HCT116 (cell line): ENCODE results near the gene CARMIL1. TPM values are rescaled to one million over a fixed set of nuclear protein-coding genes. Genes with fewer than 3 reads are reported as not detected.

Experiments used
- ATAC-seq: fragments of 200-7000 bp; cut with Tn5 transposase; 2 replicates; pipeline ENCODE4 v1.9.1; 2020; ENCODE audit warnings: mild to moderate bottlenecking, moderate library complexity
- BruUV-seq: library from RNA; stranded (reverse); fragments of 400-500 nt; replicated peaks from 2 replicates; lab custom pipeline; 2021; lab: Mats Ljungman, UMichigan
- CTCF ChIA-PET: fragments of 300-600 bp; sonication (Branson Sonifier 250); formaldehyde crosslinking; loops from one replicate; lab custom pipeline; 2021; ENCODE audit warnings: antibody characterized with exemption; lab: Charles Lee
- POLR2A ChIA-PET: fragments of 300-600, 350-600 bp; sonication (Branson Sonifier 250); formaldehyde crosslinking; loops from one replicate; lab custom pipeline; 2021; ENCODE audit warnings: antibody characterized with exemption; lab: Charles Lee
- RAD21 ChIA-PET, 2 experiments: fragments of 300-600 bp; sonication (Branson Sonifier 250); formaldehyde crosslinking; loops; one replicate each; lab custom pipeline; 2023; ENCODE audit warnings: low total read pairs in 2 of 2; ENCODE audit not compliant: uncharacterized antibody in 2 of 2, unreplicated experiment in 2 of 2, low non-redundant PET in 1 of 2; lab: Charles Lee
- DNase-seq: peaks from one replicate; pipeline ENCODE4 v3.0.0-alpha.2; 2010; ENCODE audit warnings: low read depth, low spot score
- H2AFZ ChIP-seq: fragments of 200-600 bp; shearing (Covaris generic), sonication (generic); 2 replicates; pipeline ENCODE4 v1.6.1; 2017; ENCODE audit warnings: low read depth, mixed run types, mixed read lengths, antibody characterized with exemption, low read length; ENCODE audit not compliant: poor library complexity, severe bottlenecking
- H3K27ac ChIP-seq: 2 replicates; pipeline ENCODE4 v1.5.1; 2012; ENCODE audit warnings: low read depth, low read length
- H3K27me3 ChIP-seq: fragments of 200-600 bp; sonication (generic); 2 replicates; pipeline ENCODE4 v1.6.1; 2016; ENCODE audit warnings: mixed run types, low read length, mixed read lengths; ENCODE audit not compliant: insufficient read depth
- H3K36me3 ChIP-seq, 2 experiments: fragments of 200-500 bp in 1 of 2; fragments of 200-600 bp in 1 of 2; sonication (Bioruptor generic) in 1 of 2; sonication (generic) in 1 of 2; 2 replicates each; pipeline versions ENCODE4 v1.5.1 to v1.6.1; 2014 to 2016; ENCODE audit warnings: low read length in 2 of 2, inconsistent platforms in 1 of 2, mixed read lengths in 1 of 2, mixed run types in 1 of 2; ENCODE audit not compliant: insufficient read depth in 2 of 2, control insufficient read depth in 1 of 2
- H3K4me1 ChIP-seq, 2 experiments: fragments of 200-600 bp in 1 of 2; sonication (generic) in 1 of 2; 2 replicates each; pipeline versions ENCODE4 v1.5.1 to v1.6.1; 2012 to 2017; ENCODE audit warnings: low read length in 2 of 2, inconsistent platforms in 1 of 2, mild to moderate bottlenecking in 1 of 2, mixed read lengths in 1 of 2, mixed run types in 1 of 2, moderate library complexity in 1 of 2; ENCODE audit not compliant: insufficient read depth in 2 of 2, control insufficient read depth in 1 of 2
- H3K4me2 ChIP-seq: fragments of 200-600 bp; sonication (generic); 2 replicates; pipeline ENCODE4 v1.6.1; 2017; ENCODE audit warnings: mixed run types, low read length, mixed read lengths
- H3K4me3 ChIP-seq, 2 experiments: fragments of 200-600 bp in 1 of 2; sonication (generic) in 1 of 2; replicated peaks in 1 of 2; 2 replicates each; pipeline ENCODE4 v1.5.1; 2011 to 2016; ENCODE audit warnings: low read length in 2 of 2, control low read depth in 1 of 2, low read depth in 1 of 2, mild to moderate bottlenecking in 1 of 2, mixed read lengths in 1 of 2, mixed run types in 1 of 2
- H3K79me2 ChIP-seq: fragments of 200-600 bp; sonication (generic); 2 replicates; pipeline ENCODE4 v1.6.1; 2017; ENCODE audit warnings: mild to moderate bottlenecking, mixed run types, low read length, moderate library complexity, mixed read lengths; ENCODE audit not compliant: insufficient read depth
- H3K9ac ChIP-seq: fragments of 200-600 bp; sonication (generic); 2 replicates; pipeline ENCODE4 v1.6.1; 2016; ENCODE audit warnings: low read length, mixed read lengths
- H3K9me2 ChIP-seq: fragments of 200-600 bp; sonication (generic), shearing (Covaris generic); 2 replicates; pipeline ENCODE4 v1.6.1; 2017; ENCODE audit warnings: mixed run types, mild to moderate bottlenecking, moderate library complexity; ENCODE audit not compliant: insufficient read depth
- H3K9me3 ChIP-seq, 2 experiments: fragments of 200-500 bp in 1 of 2; fragments of 200-600 bp in 1 of 2; sonication (Bioruptor generic) in 1 of 2; sonication (generic) in 1 of 2; 2 replicates each; pipeline ENCODE4 v1.6.1; 2014 to 2017; ENCODE audit warnings: low read length in 2 of 2, mixed read lengths in 2 of 2, inconsistent platforms in 1 of 2, low read depth in 1 of 2, mild to moderate bottlenecking in 1 of 2, mixed run types in 1 of 2, moderate library complexity in 1 of 2; ENCODE audit not compliant: control insufficient read depth in 1 of 2, insufficient read depth in 1 of 2
- H4K20me1 ChIP-seq: fragments of 200-600 bp; sonication (generic), shearing (Covaris generic); 2 replicates; pipeline ENCODE4 v1.6.1; 2017; ENCODE audit warnings: mixed run types, mild to moderate bottlenecking, moderate library complexity; ENCODE audit not compliant: insufficient read depth
- CBX3 ChIP-seq: IDR thresholded peaks from 2 replicates; pipeline ENCODE4 v1.6.1; 2012; ENCODE audit warnings: low read depth
- CEBPB ChIP-seq: IDR thresholded peaks from 2 replicates; pipeline ENCODE4 v1.6.1; 2012; ENCODE audit warnings: low read depth
- EZH2phosphoT487 ChIP-seq: fragments of 200-600 bp; IDR thresholded peaks from 2 replicates; pipeline ENCODE4 v1.6.1; 2018; ENCODE audit warnings: antibody characterized with exemption, borderline replicate concordance
- RAD21 ChIP-seq: IDR thresholded peaks from 2 replicates; pipeline ENCODE4 v1.6.1; 2012; ENCODE audit warnings: low read depth, mild to moderate bottlenecking
- SIN3A ChIP-seq: IDR thresholded peaks from 2 replicates; pipeline ENCODE4 v1.6.1; 2012; ENCODE audit warnings: low read depth
- ZFX ChIP-seq: fragments of 450-650 bp; IDR thresholded peaks from 2 replicates; pipeline ENCODE4 v1.6.1; 2017
- ZNF274 ChIP-seq: fragments of 200-500 bp; sonication (Bioruptor generic); IDR thresholded peaks from 2 replicates; pipeline ENCODE4 v1.6.1; 2014; ENCODE audit warnings: mild to moderate bottlenecking, low read depth, low read length, inconsistent platforms
- intact Hi-C: fragments of 100-400 bp; cut with micrococcal nuclease; formaldehyde crosslinking; loops from 2 replicates; pipeline ENCODE4 v1.10.0; 2022
- total RNA-seq: library from RNA; stranded (reverse); gene quantifications from one replicate; pipeline ENCODE4 v1.2.1, GENCODE V29; 2021; ENCODE audit not compliant: unreplicated experiment
- TF ChIP-seq, protein P1 (sequence below): IDR thresholded peaks from 2 replicates; pipeline ENCODE4 v1.6.1; 2012; ENCODE audit warnings: low read depth
- TF ChIP-seq, protein P2 (sequence below): IDR thresholded peaks from 2 replicates; pipeline ENCODE4 v1.6.1; 2011; ENCODE audit warnings: mild to moderate bottlenecking, low read length, moderate library complexity; ENCODE audit not compliant: insufficient replicate concordance; ENCODE audit errors: extremely low read depth
- TF ChIP-seq, protein P3 (sequence below): IDR thresholded peaks from 2 replicates; pipeline ENCODE4 v1.6.1; 2012

The CARMIL1 gene
- total RNA-seq, 1 experiment from 2014 or later = 21.7 TPM

DNA sequence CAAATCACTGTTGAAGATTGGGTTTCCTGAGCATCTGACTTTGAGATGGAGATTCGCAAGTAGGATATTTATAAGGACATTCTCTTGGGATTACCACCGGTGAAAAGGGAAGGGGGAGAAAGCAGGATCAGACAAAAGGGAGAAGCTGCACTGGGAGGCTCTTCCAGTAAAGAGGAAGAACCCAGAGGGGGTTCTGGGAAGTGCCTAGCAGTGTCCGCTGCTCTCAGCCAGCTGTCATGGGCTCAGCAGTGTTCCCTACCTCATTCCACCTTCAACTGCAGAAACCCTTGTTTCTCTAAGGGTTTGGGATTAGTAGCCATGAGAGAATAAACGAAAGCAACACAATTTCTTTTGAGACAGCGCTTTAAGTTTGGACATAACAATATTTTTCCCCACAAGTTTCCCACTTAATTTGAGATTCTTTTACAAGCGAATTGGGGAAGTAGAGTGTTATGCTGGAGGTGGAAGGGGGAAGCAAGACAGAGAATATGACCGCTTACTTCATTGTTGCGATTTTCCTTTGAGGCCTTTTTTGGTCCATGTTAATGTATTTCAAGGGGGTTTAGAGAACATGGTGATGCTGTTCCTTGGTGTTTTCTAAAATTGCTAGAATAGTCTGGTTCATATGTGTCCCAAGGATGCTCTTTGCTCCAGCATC, 218.3 kb downstream of the CARMIL1 start:
- Histone ChIP-seq H2AFZ (no peak overlapping the region), H3K27me3 (no peaks in the 10 kb centered on the region), H4K20me1 (no peaks in the 10 kb centered on the region), H3K27ac (no peak overlapping the region), H3K4me2 (no peak overlapping the region), H3K36me3 (no peaks in the 10 kb centered on the region), H3K4me3 (no peak overlapping the region), H3K9ac (no peak overlapping the region), H3K9me3 (no peaks in the 10 kb centered on the region), H3K79me2 (no peaks in the 10 kb centered on the region), H3K9me2 (no peaks in the 10 kb centered on the region), H3K4me1 (peaks cover 0 to 20% of the 10 kb centered on the region in 2 experiments; a peak in 2 of 4 replicates)
- ChIA-PET RAD21 (no interaction called here), CTCF (no interaction called here), POLR2A (no interaction called here)
- no peak for ATAC-seq
- intact Hi-C loops = no loop called here
- TF ChIP-seq, protein P1, sequence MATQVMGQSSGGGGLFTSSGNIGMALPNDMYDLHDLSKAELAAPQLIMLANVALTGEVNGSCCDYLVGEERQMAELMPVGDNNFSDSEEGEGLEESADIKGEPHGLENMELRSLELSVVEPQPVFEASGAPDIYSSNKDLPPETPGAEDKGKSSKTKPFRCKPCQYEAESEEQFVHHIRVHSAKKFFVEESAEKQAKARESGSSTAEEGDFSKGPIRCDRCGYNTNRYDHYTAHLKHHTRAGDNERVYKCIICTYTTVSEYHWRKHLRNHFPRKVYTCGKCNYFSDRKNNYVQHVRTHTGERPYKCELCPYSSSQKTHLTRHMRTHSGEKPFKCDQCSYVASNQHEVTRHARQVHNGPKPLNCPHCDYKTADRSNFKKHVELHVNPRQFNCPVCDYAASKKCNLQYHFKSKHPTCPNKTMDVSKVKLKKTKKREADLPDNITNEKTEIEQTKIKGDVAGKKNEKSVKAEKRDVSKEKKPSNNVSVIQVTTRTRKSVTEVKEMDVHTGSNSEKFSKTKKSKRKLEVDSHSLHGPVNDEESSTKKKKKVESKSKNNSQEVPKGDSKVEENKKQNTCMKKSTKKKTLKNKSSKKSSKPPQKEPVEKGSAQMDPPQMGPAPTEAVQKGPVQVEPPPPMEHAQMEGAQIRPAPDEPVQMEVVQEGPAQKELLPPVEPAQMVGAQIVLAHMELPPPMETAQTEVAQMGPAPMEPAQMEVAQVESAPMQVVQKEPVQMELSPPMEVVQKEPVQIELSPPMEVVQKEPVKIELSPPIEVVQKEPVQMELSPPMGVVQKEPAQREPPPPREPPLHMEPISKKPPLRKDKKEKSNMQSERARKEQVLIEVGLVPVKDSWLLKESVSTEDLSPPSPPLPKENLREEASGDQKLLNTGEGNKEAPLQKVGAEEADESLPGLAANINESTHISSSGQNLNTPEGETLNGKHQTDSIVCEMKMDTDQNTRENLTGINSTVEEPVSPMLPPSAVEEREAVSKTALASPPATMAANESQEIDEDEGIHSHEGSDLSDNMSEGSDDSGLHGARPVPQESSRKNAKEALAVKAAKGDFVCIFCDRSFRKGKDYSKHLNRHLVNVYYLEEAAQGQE = no peak
- TF ChIP-seq, protein P2, sequence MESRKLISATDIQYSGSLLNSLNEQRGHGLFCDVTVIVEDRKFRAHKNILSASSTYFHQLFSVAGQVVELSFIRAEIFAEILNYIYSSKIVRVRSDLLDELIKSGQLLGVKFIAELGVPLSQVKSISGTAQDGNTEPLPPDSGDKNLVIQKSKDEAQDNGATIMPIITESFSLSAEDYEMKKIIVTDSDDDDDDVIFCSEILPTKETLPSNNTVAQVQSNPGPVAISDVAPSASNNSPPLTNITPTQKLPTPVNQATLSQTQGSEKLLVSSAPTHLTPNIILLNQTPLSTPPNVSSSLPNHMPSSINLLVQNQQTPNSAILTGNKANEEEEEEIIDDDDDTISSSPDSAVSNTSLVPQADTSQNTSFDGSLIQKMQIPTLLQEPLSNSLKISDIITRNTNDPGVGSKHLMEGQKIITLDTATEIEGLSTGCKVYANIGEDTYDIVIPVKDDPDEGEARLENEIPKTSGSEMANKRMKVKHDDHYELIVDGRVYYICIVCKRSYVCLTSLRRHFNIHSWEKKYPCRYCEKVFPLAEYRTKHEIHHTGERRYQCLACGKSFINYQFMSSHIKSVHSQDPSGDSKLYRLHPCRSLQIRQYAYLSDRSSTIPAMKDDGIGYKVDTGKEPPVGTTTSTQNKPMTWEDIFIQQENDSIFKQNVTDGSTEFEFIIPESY = no peak
- TF ChIP-seq EZH2phosphoT487 (no peak), ZFX (no peak), RAD21 (no peak), ZNF274 (no peak), CBX3 (no peak), CEBPB (no peak), SIN3A (no peak)
- TF ChIP-seq, protein P3, sequence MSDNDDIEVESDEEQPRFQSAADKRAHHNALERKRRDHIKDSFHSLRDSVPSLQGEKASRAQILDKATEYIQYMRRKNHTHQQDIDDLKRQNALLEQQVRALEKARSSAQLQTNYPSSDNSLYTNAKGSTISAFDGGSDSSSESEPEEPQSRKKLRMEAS = no peak
- no peak for DNase-seq
- BruUV-seq = no TSS peak
